DMS 273 treated with DMSO at 0.1 percent for 48 hours (cell line): ENCODE results near the gene PDCD1LG2.
"Not testable (repeated sequence)": the region's sequence is repeated elsewhere in the genome, so short reads cannot be mapped to it uniquely, and the experiment has no call there.

Experiments used
- DNase-seq: peaks from one replicate; lab custom pipeline; 2025; lab: John Stamatoyannopoulos, UW

PDCD1LG2 gene

GRCh38 chr9:5493679-5494511 is 16.4 kb upstream of the PDCD1LG2 start:
- DNase-seq: no peak

GRCh38 chr9:5494765-5495164 is 15.6 kb upstream of the PDCD1LG2 start:
- not testable (repeated sequence) for DNase-seq

GRCh38 chr9:5499157-5499556 is 11.2 kb upstream of the PDCD1LG2 start:
- no peak for DNase-seq

GRCh38 chr9:5499889-5500398 is 10.4 kb upstream of the PDCD1LG2 start:
- DNase-seq: no peak

- DNase-seq: no peak
These were observed 9.7 kb upstream of the PDCD1LG2 start for GRCh38 chr9:5500441-5501235.

- no peak for DNase-seq
These were observed 7.8 kb upstream of the PDCD1LG2 start for GRCh38 chr9:5502553-5502952.

GRCh38 chr9:5509573-5509972 is 758 bp upstream of the PDCD1LG2 start:
- no peak for DNase-seq

GRCh38 chr9:5510989-5511388 is 658 bp downstream of the PDCD1LG2 start:
- no peak for DNase-seq

GRCh38 chr9:5511476-5511875 is 1.1 kb downstream of the PDCD1LG2 start:
- DNase-seq: no peak

GRCh38 chr9:5511935-5512580 is 1.7 kb downstream of the PDCD1LG2 start:
- no peak for DNase-seq

GRCh38 chr9:5512658-5513452 is 2.5 kb downstream of the PDCD1LG2 start:
- no peak for DNase-seq

GRCh38 chr9:5513966-5514616 is 3.8 kb downstream of the PDCD1LG2 start:
- DNase-seq: no peak

GRCh38 chr9:5514617-5515260 is 4.4 kb downstream of the PDCD1LG2 start:
- DNase-seq: no peak

GRCh38 chr9:5515261-5515650 is 4.9 kb downstream of the PDCD1LG2 start:
- no peak for DNase-seq

GRCh38 chr9:5516453-5517220 is 6.3 kb downstream of the PDCD1LG2 start:
- no peak for DNase-seq

GRCh38 chr9:5518171-5518936 is 8.0 kb downstream of the PDCD1LG2 start:
- no peak for DNase-seq

- no peak for DNase-seq
These were observed 8.6 kb downstream of the PDCD1LG2 start for GRCh38 chr9:5518937-5519319.

GRCh38 chr9:5524090-5524489 is 13.8 kb downstream of the PDCD1LG2 start:
- no peak for DNase-seq

GRCh38 chr9:5529683-5530221 is 19.4 kb downstream of the PDCD1LG2 start:
- DNase-seq: no peak
